ENCODE measurements around the gene ASXL3.

Gene ASXL3

DNA sequence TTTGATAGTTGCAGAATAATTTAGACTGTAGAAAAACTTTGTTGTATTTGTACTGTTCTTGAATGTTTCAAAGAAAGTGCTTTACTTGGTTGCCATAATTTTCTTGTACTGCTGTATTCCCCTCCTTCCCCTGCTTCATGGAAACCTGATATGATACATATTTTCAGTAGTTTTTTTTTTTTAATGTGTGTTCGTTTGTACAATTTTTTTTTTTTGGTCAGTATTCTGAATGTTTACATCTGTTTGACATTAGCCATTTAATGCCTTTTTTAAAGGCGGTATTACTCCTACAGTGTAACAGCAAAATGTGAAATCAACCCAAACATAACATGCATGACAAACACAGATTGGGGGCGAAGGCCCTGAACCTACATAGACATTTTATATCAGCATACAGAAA is 172.3 kb downstream of the ASXL3 start:
- TF ChIP-seq, protein P1, sequence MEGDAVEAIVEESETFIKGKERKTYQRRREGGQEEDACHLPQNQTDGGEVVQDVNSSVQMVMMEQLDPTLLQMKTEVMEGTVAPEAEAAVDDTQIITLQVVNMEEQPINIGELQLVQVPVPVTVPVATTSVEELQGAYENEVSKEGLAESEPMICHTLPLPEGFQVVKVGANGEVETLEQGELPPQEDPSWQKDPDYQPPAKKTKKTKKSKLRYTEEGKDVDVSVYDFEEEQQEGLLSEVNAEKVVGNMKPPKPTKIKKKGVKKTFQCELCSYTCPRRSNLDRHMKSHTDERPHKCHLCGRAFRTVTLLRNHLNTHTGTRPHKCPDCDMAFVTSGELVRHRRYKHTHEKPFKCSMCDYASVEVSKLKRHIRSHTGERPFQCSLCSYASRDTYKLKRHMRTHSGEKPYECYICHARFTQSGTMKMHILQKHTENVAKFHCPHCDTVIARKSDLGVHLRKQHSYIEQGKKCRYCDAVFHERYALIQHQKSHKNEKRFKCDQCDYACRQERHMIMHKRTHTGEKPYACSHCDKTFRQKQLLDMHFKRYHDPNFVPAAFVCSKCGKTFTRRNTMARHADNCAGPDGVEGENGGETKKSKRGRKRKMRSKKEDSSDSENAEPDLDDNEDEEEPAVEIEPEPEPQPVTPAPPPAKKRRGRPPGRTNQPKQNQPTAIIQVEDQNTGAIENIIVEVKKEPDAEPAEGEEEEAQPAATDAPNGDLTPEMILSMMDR (IDR thresholded peaks at IDR 0.05; ENCODE audit: borderline replicate concordance, insufficient read depth, low read depth, low read length) = no peak
- H3K4me3 ChIP-seq (ENCODE audit: low read depth, low read length) = no peak overlapping the region

DNA sequence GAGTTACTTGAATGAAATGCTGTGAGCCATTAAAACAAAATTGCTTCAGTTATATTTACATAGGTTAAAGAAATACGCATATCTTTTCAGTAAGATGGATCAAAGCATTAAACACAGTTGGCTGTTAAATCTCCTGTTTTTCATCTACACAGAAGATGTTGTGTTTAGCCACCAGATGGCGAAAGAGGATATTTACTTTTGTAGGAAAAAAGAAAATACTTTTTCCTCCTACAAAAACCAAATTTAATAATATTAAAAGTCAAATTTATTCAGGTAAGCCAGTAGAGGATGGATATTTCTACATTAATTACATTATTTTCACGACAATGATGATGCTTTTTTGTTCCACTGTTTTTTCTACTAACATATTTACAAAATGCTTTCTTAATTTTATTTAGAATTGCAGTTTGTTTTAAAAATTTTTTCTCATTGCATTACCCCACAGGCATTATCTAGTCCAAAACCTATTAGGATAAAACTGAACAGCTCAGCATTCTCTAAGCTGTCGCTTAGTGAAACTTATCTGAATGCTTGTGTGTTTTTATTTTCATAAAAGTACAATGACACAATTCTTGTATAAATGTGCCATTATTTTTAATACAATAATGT is 173.7 kb downstream of the ASXL3 start:
- no peak overlapping the region for H3K4me3 ChIP-seq (ENCODE audit: low read depth, low read length)
- TF ChIP-seq, protein P1 (IDR thresholded peaks at IDR 0.05; ENCODE audit: borderline replicate concordance, insufficient read depth, low read depth, low read length) = 0 out of 2 replicates have a peak, but pooled peaks have one; percentile 25

DNA sequence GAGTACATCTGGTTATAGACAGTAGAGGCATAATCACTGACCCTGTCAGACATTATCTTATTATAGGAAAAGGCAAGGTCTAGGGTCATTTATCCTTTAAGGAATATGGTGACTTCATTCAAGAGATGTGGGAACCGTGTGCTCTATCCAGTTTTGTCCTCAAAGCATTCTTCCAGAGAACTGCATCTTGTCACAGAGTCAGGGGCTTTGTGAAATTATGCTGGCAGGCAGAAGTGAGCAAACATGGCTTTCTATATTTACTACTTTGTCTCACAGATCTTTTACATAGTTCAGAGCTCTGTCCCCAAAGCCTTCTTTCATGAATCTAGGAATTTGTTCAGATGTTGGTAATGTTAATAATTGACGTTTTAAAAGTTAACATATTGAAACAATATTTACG is 177.4 kb downstream of the ASXL3 start:
- TF ChIP-seq, protein P1 (IDR thresholded peaks at IDR 0.05; ENCODE audit: borderline replicate concordance, insufficient read depth, low read depth, low read length) = no peak
- no peak overlapping the region for H3K4me3 ChIP-seq (ENCODE audit: low read depth, low read length)

DNA sequence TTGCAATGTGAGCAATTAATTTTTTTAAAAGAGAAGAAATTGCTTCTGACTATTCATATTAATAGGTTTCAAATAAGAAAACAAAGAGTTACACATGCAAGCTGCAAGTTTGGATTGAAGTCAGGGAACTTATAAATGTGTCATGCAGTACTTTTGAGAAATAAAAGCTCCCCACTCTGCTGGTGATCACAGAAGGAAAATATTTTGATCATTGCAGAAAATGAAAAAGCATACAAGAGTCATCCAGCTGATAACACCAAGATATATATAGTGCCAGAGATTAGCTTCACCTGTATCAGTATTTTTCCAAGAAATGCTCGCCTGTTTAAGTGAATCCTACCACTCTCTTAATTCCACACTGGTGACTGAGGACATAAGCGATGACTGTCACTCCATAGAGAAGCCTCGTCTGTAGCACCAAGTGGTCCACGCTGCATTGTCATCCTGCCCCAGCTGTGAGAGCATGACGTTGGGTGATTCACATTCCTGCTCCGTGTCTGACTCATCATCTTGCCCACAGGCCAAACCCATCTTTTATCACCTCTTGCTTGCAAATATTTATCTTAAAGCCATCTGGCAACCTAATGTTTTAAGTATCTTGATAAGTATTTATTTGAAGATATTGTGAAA is 178.0 kb downstream of the ASXL3 start:
- H3K4me3 ChIP-seq (ENCODE audit: low read depth, low read length) = no peak overlapping the region
- TF ChIP-seq, protein P1 (IDR thresholded peaks at IDR 0.05; ENCODE audit: borderline replicate concordance, insufficient read depth, low read depth, low read length) = no peak

DNA sequence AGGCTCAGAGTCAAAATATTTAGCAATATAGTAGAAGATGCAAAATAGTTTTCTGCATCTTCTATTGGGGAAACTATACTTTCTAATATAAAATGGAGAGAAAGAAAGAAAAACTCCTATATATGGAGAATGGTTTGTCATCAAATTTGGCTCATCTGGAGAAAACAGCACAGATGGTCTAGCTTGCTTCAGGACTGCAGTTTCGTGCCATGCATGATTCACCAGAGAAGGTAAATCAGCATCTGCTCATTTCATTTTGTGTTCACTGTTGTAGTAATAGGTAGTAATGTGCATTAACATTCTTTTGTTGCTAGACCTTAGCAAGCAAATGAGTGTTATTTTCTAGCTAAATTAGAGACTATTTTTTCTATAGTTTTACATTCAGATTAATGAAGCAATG is 179.0 kb downstream of the ASXL3 start:
- TF ChIP-seq, protein P1 (IDR thresholded peaks at IDR 0.05; ENCODE audit: borderline replicate concordance, insufficient read depth, low read depth, low read length) = no peak

DNA sequence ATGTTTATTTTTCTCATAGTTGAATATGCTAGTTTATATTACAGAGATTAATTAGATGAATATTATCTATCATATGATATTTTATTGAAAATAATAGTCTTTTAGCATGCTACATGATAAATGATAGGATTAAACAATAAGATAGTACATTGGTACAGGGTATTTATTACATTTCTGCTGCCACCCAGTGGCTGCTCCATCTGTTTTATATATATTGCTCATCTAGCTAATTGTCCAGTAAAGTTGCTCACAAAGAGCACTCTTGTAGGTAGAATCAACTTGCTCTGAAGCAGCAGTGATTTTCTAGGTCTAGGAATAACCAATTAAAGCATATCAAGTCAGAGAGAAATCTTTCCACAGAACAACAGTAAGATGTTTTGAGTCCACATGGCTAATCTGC is 183.3 kb downstream of the ASXL3 start:
- no peak overlapping the region for H3K4me3 ChIP-seq (ENCODE audit: low read depth, low read length)
- TF ChIP-seq, protein P1 (IDR thresholded peaks at IDR 0.05; ENCODE audit: borderline replicate concordance, insufficient read depth, low read depth, low read length) = no peak

More for the DNA sequence above, 179.0 kb downstream of the ASXL3 start:
- no peak overlapping the region for H3K4me3 ChIP-seq (ENCODE audit: low read depth, low read length)

DNA sequence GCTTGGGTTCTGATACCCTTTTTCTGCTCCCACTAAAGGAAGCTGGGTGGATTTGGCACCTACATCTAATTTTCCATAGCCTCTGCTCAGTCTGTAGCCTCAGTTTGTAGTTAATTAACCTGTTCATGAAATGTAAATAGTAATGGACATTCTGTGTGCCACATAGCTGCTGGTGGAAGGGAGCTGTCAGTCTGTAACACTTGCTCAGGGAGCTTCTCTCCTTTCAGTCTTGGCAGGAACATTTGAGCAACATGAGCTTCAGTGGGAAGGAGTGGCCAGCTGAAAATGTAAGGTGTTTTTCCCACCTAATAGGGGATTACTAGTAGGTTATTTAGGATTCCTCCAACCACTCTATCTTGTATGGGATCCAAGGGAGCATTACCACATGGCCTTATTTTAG is 203.4 kb downstream of the ASXL3 start:
- TF ChIP-seq, protein P1 (IDR thresholded peaks at IDR 0.05; ENCODE audit: borderline replicate concordance, insufficient read depth, low read depth, low read length) = no peak

More for the DNA sequence above, 203.4 kb downstream of the ASXL3 start:
- no peak overlapping the region for H3K4me3 ChIP-seq (ENCODE audit: low read depth, low read length)

Data from GM12875 (cell line).